Large intestine (tissue), 3 donors: ENCODE results near the gene CDK8. TPM values are rescaled to one million over a fixed set of nuclear protein-coding genes. Genes with fewer than 3 reads are reported as not detected.

Experiments used
- DNase-seq, 2 donors: peaks; one replicate each; pipeline versions ENCODE4 v3.0.0 to v3.0.0-alpha.2; 2013
- H3K27ac ChIP-seq: one replicate; pipeline ENCODE4 v1.5.1; 2013; ENCODE audit warnings: low read length
- H3K27me3 ChIP-seq: 2 replicates; pipeline ENCODE4 v1.6.1; 2013; ENCODE audit warnings: low read length; ENCODE audit not compliant: control insufficient read depth, insufficient read depth
- H3K36me3 ChIP-seq: 2 replicates; pipeline ENCODE4 v1.6.1; 2013; ENCODE audit warnings: low read length; ENCODE audit not compliant: control insufficient read depth, insufficient read depth
- H3K4me1 ChIP-seq: one replicate; pipeline ENCODE4 v1.6.1; 2013; ENCODE audit warnings: low read length; ENCODE audit not compliant: control insufficient read depth, insufficient read depth
- H3K4me3 ChIP-seq: one replicate; pipeline ENCODE4 v1.5.1; 2013; ENCODE audit warnings: low read length
- H3K9me3 ChIP-seq: one replicate; pipeline ENCODE4 v1.6.1; 2013; ENCODE audit warnings: mild to moderate bottlenecking, low read depth, low read length, moderate library complexity; ENCODE audit not compliant: control insufficient read depth
- WGBS: methylation state at CpG from one replicate; pipeline ENCODE4 v1.1.5; 2013; ENCODE audit warnings: low lambda C conversion rate; ENCODE audit not compliant: insufficient coverage; 5-methylcytosine and 5-hydroxymethylcytosine counted together
- polyA plus RNA-seq: library from polyadenylated mRNA; unstranded; fragments of 120-200 nt; gene quantifications from one replicate; pipeline ENCODE4 v1.2.1, GENCODE V29; 2013

Gene CDK8
- polyA plus RNA-seq, 1 donor = 30.1 TPM

GRCh38 chr13:26449063-26449848 lies 195.3 kb downstream of the CDK8 start:
- Histone ChIP-seq H3K9me3 (no peaks in the 10 kb centered on the region), H3K27ac (no peak overlapping the region), H3K36me3 (no peaks in the 10 kb centered on the region), H3K4me3 (no peak overlapping the region), H3K4me1 (no peaks in the 10 kb centered on the region), H3K27me3 (no peaks in the 10 kb centered on the region)
- no CpG with 5 or more reads among the region's 2 CpGs for WGBS
- DNase-seq = no peak

Other genes with a start within 250 kb of the CDK8 start
- 5.0 TPM for gene SHISA2, start 202.1 kb upstream of the CDK8 start, polyA plus RNA-seq
- gene RNF6, start 31.8 kb upstream of the CDK8 start, polyA plus RNA-seq = 35.8 TPM